Measurements from ENCODE around the gene LRRC7. TPM values are rescaled to one million over a fixed set of nuclear protein-coding genes. Genes with fewer than 3 reads are reported as not detected.

Gene LRRC7
- total RNA-seq, 1 experiment from 2014 or later = not detected

DNA sequence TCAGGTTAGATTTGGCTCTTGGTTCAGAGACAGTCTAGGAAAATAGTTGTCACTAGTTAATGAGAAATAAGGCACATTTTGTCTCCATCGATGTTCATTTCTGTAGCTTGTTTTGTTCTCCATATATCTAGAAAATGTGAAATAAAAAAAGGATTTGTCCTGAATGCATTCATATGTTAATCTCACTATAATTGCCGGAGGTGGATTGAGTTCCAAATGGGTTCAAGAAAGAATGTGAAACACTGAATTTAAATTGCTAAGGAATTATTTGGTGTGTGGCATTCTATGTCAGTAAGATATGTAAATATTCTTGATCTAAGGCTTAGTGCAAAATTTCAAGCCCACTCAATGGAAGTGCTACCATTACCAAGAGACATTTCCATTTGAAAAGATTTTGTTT lies 176.7 kb downstream of the LRRC7 start:
- CTCF ChIA-PET = no interaction called here
- no peaks in the 10 kb centered on the region for H3K36me3 ChIP-seq (ENCODE audit: control insufficient read depth, insufficient read depth, low read length)
- TF ChIP-seq POLR2AphosphoS5 (IDR thresholded peaks at IDR 0.05; ENCODE audit: low read depth, low read length) (no peak), SIN3A (IDR thresholded peaks at IDR 0.05; ENCODE audit: borderline replicate concordance, insufficient read depth, low read depth, low read length) (no peak), CTCF (IDR thresholded peaks at IDR 0.05) (no peak), TCF7L2 (IDR thresholded peaks at IDR 0.05; ENCODE audit: low read depth, low read length) (no peak)
- TF ChIP-seq, protein P1, sequence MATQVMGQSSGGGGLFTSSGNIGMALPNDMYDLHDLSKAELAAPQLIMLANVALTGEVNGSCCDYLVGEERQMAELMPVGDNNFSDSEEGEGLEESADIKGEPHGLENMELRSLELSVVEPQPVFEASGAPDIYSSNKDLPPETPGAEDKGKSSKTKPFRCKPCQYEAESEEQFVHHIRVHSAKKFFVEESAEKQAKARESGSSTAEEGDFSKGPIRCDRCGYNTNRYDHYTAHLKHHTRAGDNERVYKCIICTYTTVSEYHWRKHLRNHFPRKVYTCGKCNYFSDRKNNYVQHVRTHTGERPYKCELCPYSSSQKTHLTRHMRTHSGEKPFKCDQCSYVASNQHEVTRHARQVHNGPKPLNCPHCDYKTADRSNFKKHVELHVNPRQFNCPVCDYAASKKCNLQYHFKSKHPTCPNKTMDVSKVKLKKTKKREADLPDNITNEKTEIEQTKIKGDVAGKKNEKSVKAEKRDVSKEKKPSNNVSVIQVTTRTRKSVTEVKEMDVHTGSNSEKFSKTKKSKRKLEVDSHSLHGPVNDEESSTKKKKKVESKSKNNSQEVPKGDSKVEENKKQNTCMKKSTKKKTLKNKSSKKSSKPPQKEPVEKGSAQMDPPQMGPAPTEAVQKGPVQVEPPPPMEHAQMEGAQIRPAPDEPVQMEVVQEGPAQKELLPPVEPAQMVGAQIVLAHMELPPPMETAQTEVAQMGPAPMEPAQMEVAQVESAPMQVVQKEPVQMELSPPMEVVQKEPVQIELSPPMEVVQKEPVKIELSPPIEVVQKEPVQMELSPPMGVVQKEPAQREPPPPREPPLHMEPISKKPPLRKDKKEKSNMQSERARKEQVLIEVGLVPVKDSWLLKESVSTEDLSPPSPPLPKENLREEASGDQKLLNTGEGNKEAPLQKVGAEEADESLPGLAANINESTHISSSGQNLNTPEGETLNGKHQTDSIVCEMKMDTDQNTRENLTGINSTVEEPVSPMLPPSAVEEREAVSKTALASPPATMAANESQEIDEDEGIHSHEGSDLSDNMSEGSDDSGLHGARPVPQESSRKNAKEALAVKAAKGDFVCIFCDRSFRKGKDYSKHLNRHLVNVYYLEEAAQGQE (IDR thresholded peaks at IDR 0.05; ENCODE audit: insufficient read depth in 1 of 2, low read depth in 2 of 2, low read length in 1 of 2) = no peak
- no peak for DNase-seq (ENCODE audit: low read depth, low spot score)
- H3K4me3 ChIP-seq (ENCODE audit: low read depth in 2 of 2, low read length in 2 of 2) = no peak overlapping the region
- no peaks in the 10 kb centered on the region for H3K4me1 ChIP-seq (ENCODE audit: control insufficient read depth, insufficient read depth, low read length)
- H3K27me3 ChIP-seq (ENCODE audit: control insufficient read depth, insufficient read depth, low read length) = 0 out of 2 replicates have a peak, but pooled peaks cover 2% of the 10 kb centered on the region
- no peak overlapping the region for H3K27ac ChIP-seq (ENCODE audit: low read length)
- no TSS peak for BruUV-seq (replicated peaks)
- intact Hi-C loops (cut with micrococcal nuclease; ENCODE audit: unreplicated experiment) = no loop called here
- no peaks in the 10 kb centered on the region for H3K9me3 ChIP-seq (ENCODE audit: control insufficient read depth, insufficient read depth, low read depth, low read length)
- POLR2A ChIA-PET = no interaction called here
- no peak for ATAC-seq
- in situ Hi-C loops (cut with HindIII; ENCODE audit: low pct_unique_long_range_greater_than_20kb, low sequenced_read_pairs) = no loop called here

DNA sequence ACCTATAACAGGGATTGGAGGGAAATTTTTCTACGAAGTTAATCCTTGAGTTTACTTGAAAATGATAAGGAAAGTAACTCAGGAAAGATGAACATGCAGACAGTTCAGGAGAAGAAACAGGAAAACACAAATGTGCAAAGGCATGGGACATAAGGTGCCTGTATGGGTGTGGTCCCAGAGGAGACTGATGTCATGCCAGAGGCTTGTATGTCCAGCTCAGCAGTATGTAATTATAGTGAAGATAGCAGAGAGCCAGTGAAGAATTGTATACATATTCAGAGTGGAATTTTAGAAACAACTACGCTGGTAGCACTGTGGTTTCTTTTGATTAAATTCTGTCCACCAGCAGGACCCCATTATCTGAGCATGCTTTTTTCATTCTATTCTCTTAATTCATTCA lies 179.5 kb downstream of the LRRC7 start:
- no peaks in the 10 kb centered on the region for H3K36me3 ChIP-seq (ENCODE audit: control insufficient read depth, insufficient read depth, low read length)
- no peak for TF ChIP-seq POLR2AphosphoS5 (IDR thresholded peaks at IDR 0.05; ENCODE audit: low read depth, low read length)
- TF ChIP-seq, protein P1 (IDR thresholded peaks at IDR 0.05; ENCODE audit: insufficient read depth in 1 of 2, low read depth in 2 of 2, low read length in 1 of 2) = no peak
- no peak for TF ChIP-seq CTCF (IDR thresholded peaks at IDR 0.05)
- no peak for TF ChIP-seq SIN3A (IDR thresholded peaks at IDR 0.05; ENCODE audit: borderline replicate concordance, insufficient read depth, low read depth, low read length)
- no peak for TF ChIP-seq TCF7L2 (IDR thresholded peaks at IDR 0.05; ENCODE audit: low read depth, low read length)
- no TSS peak for BruUV-seq (replicated peaks)
- intact Hi-C loops (cut with micrococcal nuclease; ENCODE audit: unreplicated experiment) (no loop called here), in situ Hi-C loops (cut with HindIII; ENCODE audit: low pct_unique_long_range_greater_than_20kb, low sequenced_read_pairs) (no loop called here)
- no peaks in the 10 kb centered on the region for H3K4me1 ChIP-seq (ENCODE audit: control insufficient read depth, insufficient read depth, low read length)
- H3K9me3 ChIP-seq (ENCODE audit: control insufficient read depth, insufficient read depth, low read depth, low read length) = no peaks in the 10 kb centered on the region
- ChIA-PET CTCF (no interaction called here), POLR2A (no interaction called here)
- H3K27ac ChIP-seq (ENCODE audit: low read length) = no peak overlapping the region
- no peaks in the 10 kb centered on the region for H3K27me3 ChIP-seq (ENCODE audit: control insufficient read depth, insufficient read depth, low read length)
- ATAC-seq = no peak
- no peak for DNase-seq (ENCODE audit: low read depth, low spot score)
- no peak overlapping the region for H3K4me3 ChIP-seq (ENCODE audit: low read depth in 2 of 2, low read length in 2 of 2)

All from Panc1 (cell line).